Measurements from ENCODE around the gene ATOX1.
A peak's percentile ranks its signal among the peaks of the same experiment; 100 is the strongest.

ATOX1 gene

DNA sequence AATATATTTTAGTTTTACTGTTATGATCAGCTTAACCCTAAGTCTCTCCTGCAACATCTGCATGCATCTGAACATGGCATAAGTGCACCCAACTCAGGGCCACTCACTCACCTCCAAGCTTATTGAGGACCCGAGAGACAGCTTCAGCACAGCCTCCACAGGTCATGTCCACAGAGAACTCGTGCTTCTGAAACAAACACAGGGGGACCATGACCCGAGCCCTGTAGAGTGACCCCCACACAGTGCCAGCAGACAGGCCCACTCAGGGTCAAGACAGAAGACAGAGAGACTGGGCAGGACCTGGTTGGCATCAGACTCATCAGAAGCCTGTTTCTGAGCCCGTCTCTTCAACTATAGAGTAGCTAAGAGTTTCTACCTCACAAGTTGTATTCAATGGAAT, 6.8 kb downstream of the ATOX1 start:
- no peak for TF ChIP-seq CTCF (IDR thresholded peaks at IDR 0.05; ENCODE audit: low read length, missing control alignments)
- H3K4me3 ChIP-seq (replicated peaks; ENCODE audit: low read depth, low read length), result no peak overlapping the region
- no peak for DNase-seq (ENCODE audit: low read depth)

DNA sequence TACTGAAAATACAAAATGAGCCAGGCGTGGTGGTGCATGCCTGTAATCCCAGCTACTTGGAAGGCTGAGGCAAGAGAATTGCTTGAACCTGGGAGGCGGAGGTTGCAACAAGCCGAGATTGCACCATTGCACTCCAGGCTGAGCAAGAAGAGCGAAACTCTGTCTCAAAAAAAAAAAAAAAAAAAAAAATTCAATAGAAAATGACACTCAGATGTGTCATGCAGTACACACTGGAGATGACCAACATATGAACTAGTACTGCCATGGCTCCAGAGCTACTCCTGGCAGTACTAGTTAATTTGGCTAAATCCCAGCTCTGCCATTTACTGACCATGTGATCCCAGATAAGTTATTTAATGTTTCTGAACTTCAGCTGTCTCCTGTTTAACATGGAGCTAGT, 7.3 kb downstream of the ATOX1 start:
- TF ChIP-seq CTCF (IDR thresholded peaks at IDR 0.05; ENCODE audit: low read length, missing control alignments), result no peak
- no peak for DNase-seq (ENCODE audit: low read depth)
- H3K4me3 ChIP-seq (replicated peaks; ENCODE audit: low read depth, low read length), result no peak overlapping the region

- no peak for DNase-seq (ENCODE audit: low read depth)
- TF ChIP-seq CTCF (IDR thresholded peaks at IDR 0.05; ENCODE audit: low read length, missing control alignments), result no peak
- H3K4me3 ChIP-seq (replicated peaks; ENCODE audit: low read depth, low read length), result no peak overlapping the region
Measured at GRCh38 chr5:151750121-151750520, 8.3 kb downstream of the ATOX1 start.

- peak; percentile 84 for DNase-seq (ENCODE audit: low read depth)
- H3K4me3 ChIP-seq (replicated peaks; ENCODE audit: low read depth, low read length), result no peak overlapping the region
- no peak for TF ChIP-seq CTCF (IDR thresholded peaks at IDR 0.05; ENCODE audit: low read length, missing control alignments)
Measured at GRCh38 chr5:151745071-151745705, 13.2 kb downstream of the ATOX1 start.

- no peak overlapping the region for H3K4me3 ChIP-seq (replicated peaks; ENCODE audit: low read depth, low read length)
- TF ChIP-seq CTCF (IDR thresholded peaks at IDR 0.05; ENCODE audit: low read length, missing control alignments), result peak; percentile 18
- DNase-seq (ENCODE audit: low read depth), result no peak
Measured at GRCh38 chr5:151743530-151743929, 14.9 kb downstream of the ATOX1 start.

DNA sequence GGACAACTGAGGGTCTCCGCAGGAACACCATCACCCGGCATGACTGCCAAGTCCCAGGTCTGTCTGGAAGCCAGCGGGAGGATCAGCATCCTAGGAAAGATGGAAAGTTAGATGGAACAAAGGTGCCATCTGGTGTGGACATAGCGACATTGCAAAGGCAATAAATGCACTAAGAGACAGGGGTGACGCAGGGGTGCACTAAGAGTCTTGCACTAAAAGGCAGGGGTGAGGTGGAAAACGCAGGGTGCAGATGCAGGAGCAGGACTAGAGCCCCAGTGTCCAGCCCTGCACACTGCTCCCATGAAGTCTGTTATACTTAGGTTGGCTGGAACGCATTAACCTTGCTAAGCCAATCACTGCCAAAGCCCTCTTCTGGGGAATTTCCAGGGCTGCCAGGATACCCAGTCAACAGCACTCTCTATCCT, 15.5 kb downstream of the ATOX1 start:
- peak; percentile 72 for TF ChIP-seq CTCF (IDR thresholded peaks at IDR 0.05; ENCODE audit: low read length, missing control alignments)
- DNase-seq (ENCODE audit: low read depth), result peak; percentile 78
- H3K4me3 ChIP-seq (replicated peaks; ENCODE audit: low read depth, low read length), result no peak overlapping the region
